NOMO-1 treated with DMSO at 0.1 percent for 48 hours (cell line): Measurements from ENCODE around the gene PGGHG.
A peak's percentile ranks its signal among the peaks of the same experiment; 100 is the strongest.

Experiments
- DNase-seq: peaks from one replicate; lab custom pipeline; 2025; ENCODE audit not compliant: unreplicated experiment; lab: John Stamatoyannopoulos, UW

PGGHG gene

DNA sequence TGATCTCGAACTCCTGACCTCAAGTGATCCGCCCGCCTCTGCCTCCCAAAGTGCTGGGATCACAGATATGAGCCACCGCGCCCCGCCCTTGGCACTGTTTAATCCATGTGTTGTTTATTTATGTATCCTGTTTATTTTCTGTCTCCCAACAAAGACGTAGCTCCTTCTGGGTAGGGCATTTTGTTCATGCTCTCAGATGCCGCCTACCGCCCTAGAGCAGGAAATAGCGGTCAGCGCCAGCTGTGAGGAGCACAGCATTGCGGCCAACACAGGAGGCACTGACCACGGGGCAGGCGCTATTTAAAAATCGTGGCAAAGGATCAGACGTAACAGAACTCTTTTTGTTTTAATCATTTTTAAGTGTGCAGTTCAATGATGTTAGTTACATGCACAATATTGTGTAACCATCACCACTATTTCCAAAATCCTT is 20.2 kb upstream of the PGGHG start:
- peak; percentile 91 for DNase-seq

GRCh38 chr11:269146-269890 is 19.6 kb upstream of the PGGHG start:
- DNase-seq = peak; percentile 95

DNA sequence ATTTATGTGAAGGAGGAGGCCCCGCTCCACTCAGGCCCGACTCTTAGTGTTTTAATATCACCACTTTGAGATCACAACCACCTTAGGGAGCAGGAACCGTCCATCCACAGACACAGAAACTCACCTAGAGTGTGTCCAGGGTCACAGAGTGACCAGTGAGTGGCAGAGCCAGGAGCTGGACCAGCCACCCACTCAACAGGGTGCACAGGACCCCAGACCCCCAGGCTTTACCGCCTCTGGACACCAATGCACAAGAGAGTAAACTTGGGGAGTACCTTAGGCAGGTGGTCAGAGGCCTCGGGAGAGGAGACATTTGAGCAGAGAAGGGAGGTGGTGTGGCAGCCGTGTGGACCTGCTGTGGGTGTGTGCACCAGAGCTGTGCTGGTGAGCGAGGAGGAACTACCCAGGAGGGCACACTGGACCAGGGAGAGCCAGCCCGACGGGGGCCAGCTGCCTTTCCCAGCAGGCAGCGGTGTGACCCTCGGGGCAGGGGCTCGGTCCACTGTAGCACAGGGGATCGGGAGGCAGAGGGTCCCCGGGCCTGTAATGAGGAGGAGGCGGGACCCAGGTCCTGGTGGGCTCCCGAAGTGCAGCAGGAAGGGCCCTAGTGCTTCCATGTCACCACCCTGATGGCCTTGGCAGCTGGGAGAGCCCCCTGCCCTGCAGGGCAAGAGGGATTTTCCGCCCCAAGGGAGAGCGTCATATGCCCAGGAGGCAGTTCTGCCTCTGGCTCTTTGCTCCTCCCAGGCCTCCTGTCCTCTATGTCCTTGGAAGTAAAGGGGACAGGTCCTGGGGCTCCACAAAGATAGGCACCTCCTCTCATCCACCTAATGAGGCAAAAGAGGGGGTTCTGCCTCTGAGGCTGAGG is 18.2 kb upstream of the PGGHG start:
- DNase-seq = no peak

DNA sequence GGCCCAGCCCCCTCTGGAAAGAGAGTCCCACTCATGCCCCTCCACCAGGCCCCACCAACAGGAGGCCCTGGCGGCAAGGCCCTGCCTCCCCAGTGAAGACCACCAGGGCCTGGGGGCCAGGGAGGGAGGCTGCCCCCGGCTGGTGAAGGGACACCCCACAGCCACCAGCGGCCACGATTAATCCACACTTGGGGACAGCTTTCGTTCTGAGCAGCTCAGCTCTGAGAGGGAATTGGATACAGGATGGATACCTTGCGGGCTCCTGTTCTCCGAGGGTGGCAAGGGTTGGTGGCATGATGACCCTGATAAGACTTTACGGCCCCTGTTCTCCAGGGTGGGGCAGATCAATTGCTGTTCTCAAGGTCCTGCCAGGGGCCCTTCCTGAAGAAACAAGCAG is 17.6 kb upstream of the PGGHG start:
- DNase-seq = no peak

- DNase-seq = no peak
Measured at GRCh38 chr11:272195-272930, 16.6 kb upstream of the PGGHG start.

DNA sequence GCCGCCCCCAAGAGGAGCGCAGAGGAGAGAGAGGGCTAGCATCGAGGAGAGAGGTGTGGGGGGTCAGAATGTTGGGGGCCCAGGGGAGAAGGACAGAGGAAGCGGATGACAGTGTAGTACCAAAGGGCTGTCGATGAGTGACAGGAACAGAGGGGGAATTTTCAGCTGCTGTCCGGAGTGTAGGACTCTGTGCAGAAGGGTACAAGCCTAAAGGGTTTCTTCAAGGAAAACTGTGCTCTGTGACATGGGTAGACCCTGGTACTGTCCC is 16.1 kb upstream of the PGGHG start:
- no peak for DNase-seq

DNA sequence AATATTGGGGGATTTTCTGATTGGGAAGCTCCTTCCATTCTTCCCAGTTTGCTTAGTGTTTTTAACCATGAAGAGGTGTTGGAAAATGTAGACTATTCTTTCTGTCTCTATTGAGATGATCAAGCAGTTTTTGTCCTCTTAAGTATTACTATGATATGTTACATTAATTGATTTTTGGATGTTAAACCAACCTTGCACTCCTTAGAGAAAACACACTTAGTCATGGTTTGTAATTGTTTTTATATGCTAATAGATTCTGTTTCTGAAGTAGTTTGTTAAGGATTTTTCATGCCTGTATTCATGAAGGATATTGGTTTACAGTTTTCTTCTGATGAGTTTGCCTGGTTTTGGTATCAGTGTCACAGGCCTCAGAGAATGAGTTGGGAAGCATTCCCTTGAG is 12.7 kb upstream of the PGGHG start:
- DNase-seq = no peak

DNA sequence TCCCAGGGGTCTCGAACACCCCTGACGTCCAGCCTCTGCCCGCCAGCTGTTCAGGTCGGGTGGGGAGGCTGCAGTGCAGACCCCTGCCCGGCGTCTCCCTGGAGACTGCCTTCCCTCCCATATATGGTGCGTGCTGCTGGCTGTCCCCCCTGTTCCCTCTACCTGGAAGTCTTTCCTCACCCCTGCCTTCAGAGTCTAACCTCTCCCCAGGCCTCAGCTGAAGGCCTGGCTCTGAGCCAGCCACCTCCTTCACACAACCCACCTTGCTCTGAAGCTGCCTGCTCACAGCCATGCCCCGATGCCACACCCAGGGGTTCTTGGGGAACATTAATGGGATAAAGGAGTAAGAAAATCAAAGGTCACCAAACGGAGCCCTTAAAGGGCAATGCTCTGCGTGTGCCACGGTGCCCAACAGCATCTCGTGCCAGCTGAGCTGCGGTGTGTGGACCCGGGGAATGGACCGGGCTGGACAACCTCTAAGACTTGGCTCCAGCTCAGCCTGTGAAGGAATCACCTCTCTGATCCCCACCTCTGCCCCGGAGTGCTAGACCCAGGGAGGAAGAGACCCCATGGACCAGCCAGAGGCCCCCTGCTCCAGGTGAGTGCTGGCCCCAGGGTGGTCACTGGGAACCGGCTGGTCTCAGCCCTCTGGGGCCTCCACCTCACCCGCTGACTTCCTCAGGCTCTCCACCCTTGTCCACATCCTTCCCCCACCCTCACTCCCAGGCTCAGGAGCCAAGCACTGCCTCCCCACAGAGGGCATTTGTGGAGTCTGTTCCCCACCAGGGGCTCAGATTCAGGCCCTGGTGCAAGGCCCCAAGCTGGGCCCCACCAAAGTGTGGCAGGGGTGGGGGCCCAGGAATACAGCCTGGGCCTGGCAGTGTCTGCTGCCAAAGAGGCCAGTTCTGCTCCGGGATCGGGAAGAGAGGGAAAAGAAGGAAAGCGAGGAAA is 10.7 kb upstream of the PGGHG start, which contains the start of gene NLRP6:
Gene NLRP6 (plus strand): TSS at position 407 of the 951 bp plus-strand sequence. CDS start 163 bp downstream, at position 570.
- DNase-seq = no peak

DNA sequence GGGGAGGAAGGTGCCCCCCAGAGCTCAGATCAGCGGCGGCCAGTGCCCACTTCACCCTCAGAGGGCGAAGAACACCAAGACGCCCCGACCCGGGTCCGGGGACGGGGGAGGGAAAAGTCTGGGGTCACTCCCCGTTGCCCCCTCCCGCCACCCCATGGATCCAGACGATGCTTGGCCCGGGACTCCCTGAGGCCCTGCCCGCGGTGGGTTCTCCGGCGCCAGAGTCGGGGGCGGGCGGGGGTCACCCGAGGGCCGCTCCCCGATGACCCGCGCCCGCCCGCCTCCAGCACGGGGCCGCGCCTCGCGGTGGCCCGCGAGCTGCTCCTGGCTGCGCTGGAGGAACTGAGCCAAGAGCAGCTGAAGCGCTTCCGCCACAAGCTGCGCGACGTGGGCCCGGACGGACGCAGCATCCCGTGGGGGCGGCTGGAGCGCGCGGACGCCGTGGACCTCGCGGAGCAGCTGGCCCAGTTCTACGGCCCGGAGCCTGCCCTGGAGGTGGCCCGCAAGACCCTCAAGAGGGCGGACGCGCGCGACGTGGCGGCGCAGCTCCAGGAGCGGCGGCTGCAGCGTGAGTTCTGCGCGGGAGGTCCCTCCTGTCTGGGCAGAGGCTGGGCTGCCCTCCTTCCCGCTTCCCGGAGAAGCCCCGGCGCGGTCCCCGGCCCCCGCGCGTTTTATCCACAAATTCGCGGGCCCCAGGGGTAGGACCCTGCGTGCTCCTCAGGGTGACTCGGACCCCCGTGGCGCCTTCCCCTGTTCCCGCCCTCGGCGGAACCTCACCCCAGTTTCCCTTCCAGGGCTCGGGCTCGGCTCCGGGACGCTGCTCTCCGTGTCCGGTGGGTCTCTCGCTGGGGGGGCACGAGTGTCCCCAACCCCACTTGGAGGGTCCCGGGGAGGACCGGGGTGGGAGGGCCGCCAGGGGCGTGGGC is 9.6 kb upstream of the PGGHG start:
- DNase-seq = no peak

DNA sequence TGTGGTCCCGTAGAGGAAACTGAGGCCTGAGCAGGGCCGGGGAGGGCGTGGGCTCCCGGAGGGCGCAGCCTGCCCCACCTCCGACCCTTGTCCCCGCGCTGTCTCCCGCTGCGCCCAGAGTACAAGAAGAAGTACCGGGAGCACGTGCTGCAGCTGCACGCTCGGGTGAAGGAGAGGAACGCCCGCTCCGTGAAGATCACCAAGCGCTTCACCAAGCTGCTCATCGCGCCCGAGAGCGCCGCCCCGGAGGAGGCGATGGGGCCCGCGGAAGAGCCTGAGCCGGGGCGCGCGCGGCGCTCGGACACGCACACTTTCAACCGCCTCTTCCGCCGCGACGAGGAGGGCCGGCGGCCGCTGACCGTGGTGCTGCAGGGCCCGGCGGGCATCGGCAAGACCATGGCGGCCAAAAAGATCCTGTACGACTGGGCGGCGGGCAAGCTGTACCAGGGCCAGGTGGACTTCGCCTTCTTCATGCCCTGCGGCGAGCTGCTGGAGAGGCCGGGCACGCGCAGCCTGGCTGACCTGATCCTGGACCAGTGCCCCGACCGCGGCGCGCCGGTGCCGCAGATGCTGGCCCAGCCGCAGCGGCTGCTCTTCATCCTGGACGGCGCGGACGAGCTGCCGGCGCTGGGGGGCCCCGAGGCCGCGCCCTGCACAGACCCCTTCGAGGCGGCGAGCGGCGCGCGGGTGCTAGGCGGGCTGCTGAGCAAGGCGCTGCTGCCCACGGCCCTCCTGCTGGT is 8.8 kb upstream of the PGGHG start:
- DNase-seq = peak; percentile 54

DNA sequence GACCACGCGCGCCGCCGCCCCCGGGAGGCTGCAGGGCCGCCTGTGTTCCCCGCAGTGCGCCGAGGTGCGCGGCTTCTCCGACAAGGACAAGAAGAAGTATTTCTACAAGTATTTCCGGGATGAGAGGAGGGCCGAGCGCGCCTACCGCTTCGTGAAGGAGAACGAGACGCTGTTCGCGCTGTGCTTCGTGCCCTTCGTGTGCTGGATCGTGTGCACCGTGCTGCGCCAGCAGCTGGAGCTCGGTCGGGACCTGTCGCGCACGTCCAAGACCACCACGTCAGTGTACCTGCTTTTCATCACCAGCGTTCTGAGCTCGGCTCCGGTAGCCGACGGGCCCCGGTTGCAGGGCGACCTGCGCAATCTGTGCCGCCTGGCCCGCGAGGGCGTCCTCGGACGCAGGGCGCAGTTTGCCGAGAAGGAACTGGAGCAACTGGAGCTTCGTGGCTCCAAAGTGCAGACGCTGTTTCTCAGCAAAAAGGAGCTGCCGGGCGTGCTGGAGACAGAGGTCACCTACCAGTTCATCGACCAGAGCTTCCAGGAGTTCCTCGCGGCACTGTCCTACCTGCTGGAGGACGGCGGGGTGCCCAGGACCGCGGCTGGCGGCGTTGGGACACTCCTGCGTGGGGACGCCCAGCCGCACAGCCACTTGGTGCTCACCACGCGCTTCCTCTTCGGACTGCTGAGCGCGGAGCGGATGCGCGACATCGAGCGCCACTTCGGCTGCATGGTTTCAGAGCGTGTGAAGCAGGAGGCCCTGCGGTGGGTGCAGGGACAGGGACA is 8.0 kb upstream of the PGGHG start:
- DNase-seq = no peak

DNA sequence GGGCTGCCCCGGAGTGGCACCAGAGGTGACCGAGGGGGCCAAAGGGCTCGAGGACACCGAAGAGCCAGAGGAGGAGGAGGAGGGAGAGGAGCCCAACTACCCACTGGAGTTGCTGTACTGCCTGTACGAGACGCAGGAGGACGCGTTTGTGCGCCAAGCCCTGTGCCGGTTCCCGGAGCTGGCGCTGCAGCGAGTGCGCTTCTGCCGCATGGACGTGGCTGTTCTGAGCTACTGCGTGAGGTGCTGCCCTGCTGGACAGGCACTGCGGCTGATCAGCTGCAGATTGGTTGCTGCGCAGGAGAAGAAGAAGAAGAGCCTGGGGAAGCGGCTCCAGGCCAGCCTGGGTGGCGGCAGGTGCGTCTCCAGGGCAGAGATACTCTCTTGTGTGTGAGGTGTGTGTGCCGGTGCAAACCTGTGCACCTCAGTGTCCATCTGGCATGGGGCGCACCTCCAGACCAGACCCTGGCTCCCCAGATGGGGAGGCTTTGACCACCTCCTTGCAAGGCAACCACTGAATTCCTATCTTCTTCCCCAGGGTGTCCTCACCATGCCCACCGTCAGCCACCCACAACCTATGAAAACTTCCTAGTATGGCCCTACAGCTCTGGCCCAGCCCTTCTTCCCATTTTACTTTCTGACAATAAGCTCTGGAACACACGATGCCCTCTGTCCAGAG is 7.3 kb upstream of the PGGHG start:
- DNase-seq = no peak

DNA sequence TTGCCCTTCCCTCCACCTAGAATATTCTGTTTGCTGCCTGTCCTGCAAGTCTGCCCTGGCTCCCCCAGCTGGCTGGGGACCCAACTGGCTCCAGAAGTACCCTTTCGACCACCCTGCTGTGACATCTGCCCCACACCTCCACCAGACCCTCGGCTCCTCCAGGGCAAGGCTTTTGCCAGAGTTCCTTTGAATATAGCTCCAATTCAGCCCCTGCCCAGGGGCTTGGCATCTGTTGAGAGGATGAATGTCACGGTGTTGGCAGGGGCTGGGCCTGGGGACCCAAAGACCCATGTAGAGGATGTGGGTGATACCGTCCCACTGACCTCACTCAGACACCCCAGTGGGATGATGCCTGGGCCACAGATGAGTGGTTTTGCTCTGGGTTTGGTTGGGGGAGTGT is 6.8 kb upstream of the PGGHG start:
- no peak for DNase-seq

GRCh38 chr11:282630-283360 is 6.1 kb upstream of the PGGHG start:
- DNase-seq = no peak

DNA sequence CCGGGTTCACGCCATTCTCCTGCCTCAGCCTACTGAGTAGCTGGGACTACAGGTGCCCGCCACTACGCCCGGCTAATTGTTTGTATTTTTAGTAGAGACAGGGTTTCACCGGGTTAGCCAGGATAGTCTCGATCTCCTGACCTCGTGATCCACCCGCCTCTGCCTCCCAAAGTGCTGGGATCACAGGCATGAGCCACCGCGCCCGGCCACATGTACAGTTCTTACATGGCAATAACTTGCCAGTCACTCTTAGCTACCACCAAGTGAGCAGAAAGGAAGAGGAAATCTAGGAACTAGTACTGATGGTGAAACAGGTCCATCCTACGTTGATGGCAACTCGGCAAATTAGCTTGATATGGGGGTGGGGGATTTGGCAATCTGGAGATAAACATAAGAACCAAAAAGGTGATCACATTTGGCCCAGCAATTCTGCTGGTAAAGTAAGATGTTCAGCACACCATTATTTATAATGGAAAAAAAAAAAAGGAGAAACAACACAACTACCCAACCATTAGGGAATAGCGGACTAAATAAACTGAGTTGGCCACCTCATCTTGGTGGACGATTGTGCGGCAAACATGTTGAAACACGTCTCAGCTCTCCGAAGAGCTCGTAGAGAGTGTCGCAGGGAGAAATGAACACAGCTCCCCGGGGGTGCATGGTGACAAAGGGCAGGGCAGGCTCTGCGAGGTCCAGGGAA is 5.4 kb upstream of the PGGHG start:
- peak; percentile 27 for DNase-seq
